HepG2 (cell line): ENCODE data around the gene TIMELESS. TPM values are rescaled to one million over a fixed set of nuclear protein-coding genes. Genes with fewer than 3 reads are reported as not detected.

Experiments used
- ATAC-seq: fragments of 200-7000 bp; cut with Tn5 transposase; 3 replicates; pipeline ENCODE4 v1.9.1; 2020; ENCODE audit warnings: mild to moderate bottlenecking, moderate library complexity
- BruUV-seq: library from RNA; stranded (reverse); fragments of 400-500 nt; replicated peaks from 2 replicates; lab custom pipeline; 2021; lab: Mats Ljungman, UMichigan
- CTCF ChIA-PET: fragments of 300-600 bp; formaldehyde crosslinking; extraction: SDS; loops from one replicate; lab custom pipeline; 2021; ENCODE audit warnings: low total read pairs, inconsistent platforms, low intra/inter-chr PET ratio; lab: Yijun Ruan, JAX
- POLR2A ChIA-PET: fragments of 350-600 bp; sonication (Branson Sonifier 250); formaldehyde crosslinking; loops from one replicate; lab custom pipeline; 2020; ENCODE audit warnings: antibody characterized with exemption, inconsistent platforms; lab: Yijun Ruan, JAX
- DNase-seq: peaks from one replicate; pipeline ENCODE4 v3.0.0-alpha.2; 2015; ENCODE audit warnings: low spot score
- FAIRE-seq: peaks from 3 replicates; lab custom pipeline; 2011; peaks lifted over from hg19 to GRCh38; lab: Jason Lieb, UNC
- H2AFZ ChIP-seq: one replicate; pipeline ENCODE4 v1.6.1; 2011; ENCODE audit warnings: low read length, inconsistent platforms
- H3K27ac ChIP-seq: fragments of 300-600 bp; 3 replicates; pipeline ENCODE4 v1.8.0; 2011; ENCODE audit warnings: mixed run types, mild to moderate bottlenecking, mixed read lengths, low read length, inconsistent platforms; ENCODE audit not compliant: insufficient read depth; ENCODE audit errors: extremely low read length
- H3K27me3 ChIP-seq, 2 experiments: fragments of 200-600 bp in 1 of 2; 2 replicates in 1 of 2; 3 replicates in 1 of 2; pipeline versions ENCODE4 v1.6.0 to v1.8.0; 2011; ENCODE audit warnings: low read length in 2 of 2, mild to moderate bottlenecking in 2 of 2, moderate library complexity in 2 of 2, inconsistent platforms in 1 of 2; ENCODE audit not compliant: insufficient read depth in 2 of 2, control insufficient read depth in 1 of 2
- H3K36me3 ChIP-seq, 2 experiments: fragments of 200-600 bp in 1 of 2; replicated peaks in 1 of 2; 2 replicates in 1 of 2; 3 replicates in 1 of 2; pipeline versions ENCODE4 v1.5.1 to v1.8.0; 2011; ENCODE audit warnings: low read length in 2 of 2, inconsistent platforms in 1 of 2; ENCODE audit not compliant: insufficient read depth in 2 of 2, control insufficient read depth in 1 of 2
- H3K4me1 ChIP-seq: 2 replicates; pipeline ENCODE4 v1.5.1; 2012; ENCODE audit warnings: low read length, inconsistent platforms; ENCODE audit not compliant: insufficient read depth
- H3K4me2 ChIP-seq: 2 replicates; pipeline ENCODE4 v1.6.0; 2011; ENCODE audit warnings: low read depth, low read length, inconsistent platforms
- H3K4me3 ChIP-seq, 3 experiments: fragments of 200-600 bp in 1 of 3; sonication (generic), shearing (Covaris generic) in 1 of 3; replicated peaks in 1 of 3; 2 replicates each; pipeline ENCODE4 v1.5.1; 2011 to 2016; ENCODE audit warnings: low read length in 3 of 3, inconsistent platforms in 2 of 3, low read depth in 2 of 3, mild to moderate bottlenecking in 2 of 3, control low read depth in 1 of 3, mixed read lengths in 1 of 3; ENCODE audit not compliant: insufficient read depth in 1 of 3
- H3K79me2 ChIP-seq: one replicate; pipeline ENCODE4 v1.6.1; 2011; ENCODE audit warnings: low read length, inconsistent platforms; ENCODE audit not compliant: insufficient read depth
- H3K9ac ChIP-seq: 2 replicates; pipeline ENCODE4 v1.6.0; 2011; ENCODE audit warnings: mild to moderate bottlenecking, low read depth, low read length, inconsistent platforms; ENCODE audit not compliant: insufficient read depth
- H3K9me3 ChIP-seq: 2 replicates; pipeline ENCODE4 v1.5.1; 2012; ENCODE audit warnings: mild to moderate bottlenecking, low read length
- H4K20me1 ChIP-seq: 2 replicates; pipeline ENCODE4 v1.6.0; 2011; ENCODE audit warnings: inconsistent platforms, mild to moderate bottlenecking, low read length, moderate library complexity; ENCODE audit not compliant: insufficient read depth
- GATA4 ChIP-seq: sonication (generic); IDR thresholded peaks from 2 replicates; pipeline ENCODE4 v1.6.1; 2016; ENCODE audit warnings: antibody characterized with exemption, low read depth, borderline replicate concordance
- JUND ChIP-seq: sonication (generic); formaldehyde crosslinking; IDR thresholded peaks from 2 replicates; pipeline ENCODE4 v1.8.0; 2022; ENCODE audit warnings: mild to moderate bottlenecking, missing genetic modification reagents
- RCOR2 ChIP-seq: IDR thresholded peaks from 2 replicates; pipeline ENCODE4 v1.6.1; 2016; ENCODE audit warnings: missing biosample characterization, missing genetic modification reagents
- SMAD1 ChIP-seq: sonication (generic); formaldehyde crosslinking; IDR thresholded peaks from 2 replicates; pipeline ENCODE4 v1.4.0; 2020; ENCODE audit warnings: missing genetic modification reagents, low read depth, mild to moderate bottlenecking, borderline replicate concordance
- SYNCRIP ChIP-seq: fragments of 200-400 bp; formaldehyde crosslinking; IDR thresholded peaks from 2 replicates; pipeline ENCODE4 v1.6.1; 2018; ENCODE audit warnings: mild to moderate bottlenecking, low read depth, low read length; ENCODE audit not compliant: insufficient read depth
- TAF15 ChIP-seq: fragments of 200-400 bp; formaldehyde crosslinking; IDR thresholded peaks from one replicate; pipeline ENCODE4 v1.6.1; 2018; ENCODE audit warnings: mild to moderate bottlenecking, low read depth, low read length; ENCODE audit not compliant: poor library complexity, severe bottlenecking
- ZKSCAN5 ChIP-seq: sonication (generic); formaldehyde crosslinking; IDR thresholded peaks from 2 replicates; pipeline ENCODE4 v1.5.1; 2020; ENCODE audit warnings: mild to moderate bottlenecking, missing genetic modification reagents
- ZNF530 ChIP-seq: sonication (generic); formaldehyde crosslinking; IDR thresholded peaks from 2 replicates; pipeline ENCODE4 v1.5.0; 2020; ENCODE audit warnings: low read depth, mild to moderate bottlenecking, missing genetic modification reagents
- WGBS: methylation state at CpG from one replicate; pipeline ENCODE4 v1.1.6; 2017; ENCODE audit warnings: low lambda C conversion rate; 5-methylcytosine and 5-hydroxymethylcytosine counted together
- in situ Hi-C: cut with HindIII; loops from 2 replicates; pipeline ENCODE4 v1.10.0; 2017; ENCODE audit warnings: low pct_unique_long_range_greater_than_20kb; ENCODE audit not compliant: extremely low pct_ligation_motif_present
- intact Hi-C: fragments of 100-400 bp; cut with micrococcal nuclease; formaldehyde crosslinking; loops from one replicate; pipeline ENCODE4 v1.10.0; 2022; ENCODE audit not compliant: unreplicated experiment
- polyA plus RNA-seq, 8 experiments: library from polyadenylated mRNA; depleted of rRNA in 3 of 8; stranded (reverse) in 7 of 8; unstranded in 1 of 8; fragments of >200 nt; fragmentation: Illumina TruSeq in 4 of 8; extraction: Trizol in 4 of 8; gene quantifications; 2 replicates each; pipeline versions ENCODE4 v1.2.1 to v1.2.3, GENCODE V29; 2011 to 2016; ENCODE audit warnings: low read depth in 4 of 8, missing spikeins in 1 of 8, mixed read lengths in 1 of 8; ENCODE audit not compliant: insufficient read depth in 1 of 8
- total RNA-seq, 5 experiments: library from RNA; depleted of rRNA; stranded (reverse); fragments of >200 nt; fragmentation: Illumina TruSeq; extraction: Trizol; gene quantifications; 2 replicates each; pipeline ENCODE4 v1.2.3, GENCODE V29; 2016; ENCODE audit warnings: low read depth in 1 of 5
- TF ChIP-seq, protein P1 (sequence below): sonication (generic); formaldehyde crosslinking; IDR thresholded peaks from 2 replicates; pipeline ENCODE4 v1.8.0; 2022; ENCODE audit warnings: missing genetic modification reagents, mild to moderate bottlenecking, borderline replicate concordance
- TF ChIP-seq, protein P2 (sequence below): sonication (generic); formaldehyde crosslinking; IDR thresholded peaks from 2 replicates; pipeline ENCODE4 v1.4.0; 2020; ENCODE audit warnings: missing genetic modification reagents, borderline replicate concordance
- TF ChIP-seq, protein P3 (sequence below): sonication (generic); formaldehyde crosslinking; IDR thresholded peaks from 2 replicates; pipeline ENCODE4 v1.4.0; 2020; ENCODE audit warnings: missing genetic modification reagents
- TF ChIP-seq, protein P4 (sequence below): sonication (generic); formaldehyde crosslinking; IDR thresholded peaks from 2 replicates; pipeline ENCODE4 v1.4.0; 2020; ENCODE audit warnings: mild to moderate bottlenecking, missing genetic modification reagents, borderline replicate concordance

The TIMELESS gene
- total and polyA plus RNA-seq, 2 of the 13 experiments (the other 11 are each of a cell fraction or from before 2014, with no cell fraction given), result 4.0 to 20.3 TPM

DNA sequence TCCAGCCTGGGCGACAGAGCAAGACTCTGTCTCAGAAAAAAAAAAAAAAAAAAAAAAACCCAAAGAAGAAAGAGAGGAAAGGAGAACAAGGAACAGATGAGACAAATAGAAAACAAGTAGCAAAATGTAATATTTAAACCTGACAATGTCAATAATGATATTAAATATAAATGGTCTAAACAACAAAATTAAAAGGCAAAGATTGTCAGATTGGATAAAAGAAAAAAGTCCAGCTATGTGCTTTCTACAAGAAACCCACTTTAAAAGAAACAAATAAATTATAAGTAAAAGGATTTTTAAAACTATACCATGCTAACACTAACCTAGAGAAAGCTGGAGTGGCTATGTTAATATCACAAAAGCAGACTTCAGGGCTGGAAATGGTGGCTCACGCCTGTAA lies 56.9 kb downstream of the TIMELESS start:
- no peak overlapping the region for H3K9ac ChIP-seq
- no peak overlapping the region for H3K27ac ChIP-seq
- FAIRE-seq (no peak), ATAC-seq (no peak), DNase-seq (no peak)
- no peaks in the 10 kb centered on the region for H3K9me3 ChIP-seq
- H3K4me2 ChIP-seq, result no peak overlapping the region
- H2AFZ ChIP-seq, result no peak overlapping the region
- H3K36me3 ChIP-seq, result no peaks in the 10 kb centered on the region
- in situ Hi-C loops, result no loop called here
- H4K20me1 ChIP-seq, result no peaks in the 10 kb centered on the region
- intact Hi-C loops, result no loop called here
- no TSS peak for BruUV-seq
- ChIA-PET POLR2A (interaction anchor here (1.3 kb wide), 1 partner anchor 51 kb away, joined by 3 read pairs; no protein-coding TSS in a partner anchor), CTCF (no interaction called here)
- WGBS, result 88% methylated on average over 2 of the region's 2 CpGs
- peaks cover 26% of the 10 kb centered on the region for H3K4me1 ChIP-seq
- H3K79me2 ChIP-seq, result no peaks in the 10 kb centered on the region
- no peaks in the 10 kb centered on the region for H3K27me3 ChIP-seq
- no peak overlapping the region for H3K4me3 ChIP-seq
- TF ChIP-seq ZNF530 (CRISPR knock-in tag) (no peak), JUND (no peak), RCOR2 (CRISPR knock-in tag) (no peak), ZKSCAN5 (no peak), SYNCRIP (no peak), SMAD1 (no peak), TAF15 (no peak), GATA4 (no peak)
- TF ChIP-seq, protein P1, sequence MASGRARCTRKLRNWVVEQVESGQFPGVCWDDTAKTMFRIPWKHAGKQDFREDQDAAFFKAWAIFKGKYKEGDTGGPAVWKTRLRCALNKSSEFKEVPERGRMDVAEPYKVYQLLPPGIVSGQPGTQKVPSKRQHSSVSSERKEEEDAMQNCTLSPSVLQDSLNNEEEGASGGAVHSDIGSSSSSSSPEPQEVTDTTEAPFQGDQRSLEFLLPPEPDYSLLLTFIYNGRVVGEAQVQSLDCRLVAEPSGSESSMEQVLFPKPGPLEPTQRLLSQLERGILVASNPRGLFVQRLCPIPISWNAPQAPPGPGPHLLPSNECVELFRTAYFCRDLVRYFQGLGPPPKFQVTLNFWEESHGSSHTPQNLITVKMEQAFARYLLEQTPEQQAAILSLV, result no peak
- TF ChIP-seq, protein P2, sequence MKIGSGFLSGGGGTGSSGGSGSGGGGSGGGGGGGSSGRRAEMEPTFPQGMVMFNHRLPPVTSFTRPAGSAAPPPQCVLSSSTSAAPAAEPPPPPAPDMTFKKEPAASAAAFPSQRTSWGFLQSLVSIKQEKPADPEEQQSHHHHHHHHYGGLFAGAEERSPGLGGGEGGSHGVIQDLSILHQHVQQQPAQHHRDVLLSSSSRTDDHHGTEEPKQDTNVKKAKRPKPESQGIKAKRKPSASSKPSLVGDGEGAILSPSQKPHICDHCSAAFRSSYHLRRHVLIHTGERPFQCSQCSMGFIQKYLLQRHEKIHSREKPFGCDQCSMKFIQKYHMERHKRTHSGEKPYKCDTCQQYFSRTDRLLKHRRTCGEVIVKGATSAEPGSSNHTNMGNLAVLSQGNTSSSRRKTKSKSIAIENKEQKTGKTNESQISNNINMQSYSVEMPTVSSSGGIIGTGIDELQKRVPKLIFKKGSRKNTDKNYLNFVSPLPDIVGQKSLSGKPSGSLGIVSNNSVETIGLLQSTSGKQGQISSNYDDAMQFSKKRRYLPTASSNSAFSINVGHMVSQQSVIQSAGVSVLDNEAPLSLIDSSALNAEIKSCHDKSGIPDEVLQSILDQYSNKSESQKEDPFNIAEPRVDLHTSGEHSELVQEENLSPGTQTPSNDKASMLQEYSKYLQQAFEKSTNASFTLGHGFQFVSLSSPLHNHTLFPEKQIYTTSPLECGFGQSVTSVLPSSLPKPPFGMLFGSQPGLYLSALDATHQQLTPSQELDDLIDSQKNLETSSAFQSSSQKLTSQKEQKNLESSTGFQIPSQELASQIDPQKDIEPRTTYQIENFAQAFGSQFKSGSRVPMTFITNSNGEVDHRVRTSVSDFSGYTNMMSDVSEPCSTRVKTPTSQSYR (CRISPR knock-in tag), result no peak
- TF ChIP-seq, protein P3, sequence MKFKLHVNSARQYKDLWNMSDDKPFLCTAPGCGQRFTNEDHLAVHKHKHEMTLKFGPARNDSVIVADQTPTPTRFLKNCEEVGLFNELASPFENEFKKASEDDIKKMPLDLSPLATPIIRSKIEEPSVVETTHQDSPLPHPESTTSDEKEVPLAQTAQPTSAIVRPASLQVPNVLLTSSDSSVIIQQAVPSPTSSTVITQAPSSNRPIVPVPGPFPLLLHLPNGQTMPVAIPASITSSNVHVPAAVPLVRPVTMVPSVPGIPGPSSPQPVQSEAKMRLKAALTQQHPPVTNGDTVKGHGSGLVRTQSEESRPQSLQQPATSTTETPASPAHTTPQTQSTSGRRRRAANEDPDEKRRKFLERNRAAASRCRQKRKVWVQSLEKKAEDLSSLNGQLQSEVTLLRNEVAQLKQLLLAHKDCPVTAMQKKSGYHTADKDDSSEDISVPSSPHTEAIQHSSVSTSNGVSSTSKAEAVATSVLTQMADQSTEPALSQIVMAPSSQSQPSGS (CRISPR knock-in tag), result no peak
- TF ChIP-seq, protein P4, sequence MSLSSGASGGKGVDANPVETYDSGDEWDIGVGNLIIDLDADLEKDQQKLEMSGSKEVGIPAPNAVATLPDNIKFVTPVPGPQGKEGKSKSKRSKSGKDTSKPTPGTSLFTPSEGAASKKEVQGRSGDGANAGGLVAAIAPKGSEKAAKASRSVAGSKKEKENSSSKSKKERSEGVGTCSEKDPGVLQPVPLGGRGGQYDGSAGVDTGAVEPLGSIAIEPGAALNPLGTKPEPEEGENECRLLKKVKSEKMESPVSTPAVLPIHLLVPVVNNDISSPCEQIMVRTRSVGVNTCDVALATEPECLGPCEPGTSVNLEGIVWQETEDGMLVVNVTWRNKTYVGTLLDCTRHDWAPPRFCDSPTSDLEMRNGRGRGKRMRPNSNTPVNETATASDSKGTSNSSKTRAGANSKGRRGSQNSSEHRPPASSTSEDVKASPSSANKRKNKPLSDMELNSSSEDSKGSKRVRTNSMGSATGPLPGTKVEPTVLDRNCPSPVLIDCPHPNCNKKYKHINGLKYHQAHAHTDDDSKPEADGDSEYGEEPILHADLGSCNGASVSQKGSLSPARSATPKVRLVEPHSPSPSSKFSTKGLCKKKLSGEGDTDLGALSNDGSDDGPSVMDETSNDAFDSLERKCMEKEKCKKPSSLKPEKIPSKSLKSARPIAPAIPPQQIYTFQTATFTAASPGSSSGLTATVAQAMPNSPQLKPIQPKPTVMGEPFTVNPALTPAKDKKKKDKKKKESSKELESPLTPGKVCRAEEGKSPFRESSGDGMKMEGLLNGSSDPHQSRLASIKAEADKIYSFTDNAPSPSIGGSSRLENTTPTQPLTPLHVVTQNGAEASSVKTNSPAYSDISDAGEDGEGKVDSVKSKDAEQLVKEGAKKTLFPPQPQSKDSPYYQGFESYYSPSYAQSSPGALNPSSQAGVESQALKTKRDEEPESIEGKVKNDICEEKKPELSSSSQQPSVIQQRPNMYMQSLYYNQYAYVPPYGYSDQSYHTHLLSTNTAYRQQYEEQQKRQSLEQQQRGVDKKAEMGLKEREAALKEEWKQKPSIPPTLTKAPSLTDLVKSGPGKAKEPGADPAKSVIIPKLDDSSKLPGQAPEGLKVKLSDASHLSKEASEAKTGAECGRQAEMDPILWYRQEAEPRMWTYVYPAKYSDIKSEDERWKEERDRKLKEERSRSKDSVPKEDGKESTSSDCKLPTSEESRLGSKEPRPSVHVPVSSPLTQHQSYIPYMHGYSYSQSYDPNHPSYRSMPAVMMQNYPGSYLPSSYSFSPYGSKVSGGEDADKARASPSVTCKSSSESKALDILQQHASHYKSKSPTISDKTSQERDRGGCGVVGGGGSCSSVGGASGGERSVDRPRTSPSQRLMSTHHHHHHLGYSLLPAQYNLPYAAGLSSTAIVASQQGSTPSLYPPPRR (CRISPR knock-in tag), result no peak
